DND-41 (cell line): ENCODE data around the gene CALB2.

Experiments used
- EZH2 ChIP-seq: IDR thresholded peaks from 3 replicates; pipeline ENCODE4 v1.6.1; 2012; ENCODE audit warnings: borderline replicate concordance, low read depth, mild to moderate bottlenecking, moderate library complexity, low read length, inconsistent platforms; ENCODE audit not compliant: severe bottlenecking
- TF ChIP-seq, protein P1 (sequence below): IDR thresholded peaks from 2 replicates; pipeline ENCODE4 v1.5.1; 2012; ENCODE audit warnings: borderline replicate concordance, low read length, moderate library complexity, mild to moderate bottlenecking; ENCODE audit not compliant: poor library complexity, severe bottlenecking; ENCODE audit errors: extremely low read depth

DNA sequence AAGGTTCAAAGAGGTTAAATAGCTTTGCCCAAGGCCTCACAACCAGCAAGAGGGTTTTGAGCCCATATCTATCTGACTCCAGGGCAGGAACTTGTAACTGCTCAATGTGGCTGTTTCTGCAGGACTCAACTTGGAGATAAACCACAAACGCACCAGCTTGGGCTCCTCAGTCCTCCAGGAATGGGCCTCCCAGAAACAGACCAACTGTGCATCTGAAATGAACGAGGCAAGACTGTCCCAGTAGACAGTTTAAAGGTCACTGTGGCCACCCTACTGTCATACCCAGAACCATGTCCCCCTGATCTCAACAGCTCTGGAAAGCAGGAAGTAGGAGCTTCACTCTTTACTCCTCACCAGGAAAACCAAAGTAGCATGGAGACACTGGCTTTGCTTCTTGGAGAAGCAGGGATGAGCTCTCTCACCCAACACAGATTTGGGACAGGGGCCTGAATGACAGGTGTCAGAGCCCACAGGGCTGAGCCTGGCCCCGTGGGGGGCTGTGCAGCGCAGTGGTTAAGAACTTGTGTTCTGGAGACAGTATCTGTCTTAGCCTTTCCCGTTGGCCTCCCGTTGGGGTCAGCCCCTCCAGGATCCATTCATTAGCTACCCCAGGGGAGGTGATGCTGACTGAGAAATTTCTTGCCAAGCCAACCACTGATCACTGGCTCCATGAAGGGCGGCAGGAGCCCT, 2.3 kb upstream of the CALB2 start:
- TF ChIP-seq, protein P1, sequence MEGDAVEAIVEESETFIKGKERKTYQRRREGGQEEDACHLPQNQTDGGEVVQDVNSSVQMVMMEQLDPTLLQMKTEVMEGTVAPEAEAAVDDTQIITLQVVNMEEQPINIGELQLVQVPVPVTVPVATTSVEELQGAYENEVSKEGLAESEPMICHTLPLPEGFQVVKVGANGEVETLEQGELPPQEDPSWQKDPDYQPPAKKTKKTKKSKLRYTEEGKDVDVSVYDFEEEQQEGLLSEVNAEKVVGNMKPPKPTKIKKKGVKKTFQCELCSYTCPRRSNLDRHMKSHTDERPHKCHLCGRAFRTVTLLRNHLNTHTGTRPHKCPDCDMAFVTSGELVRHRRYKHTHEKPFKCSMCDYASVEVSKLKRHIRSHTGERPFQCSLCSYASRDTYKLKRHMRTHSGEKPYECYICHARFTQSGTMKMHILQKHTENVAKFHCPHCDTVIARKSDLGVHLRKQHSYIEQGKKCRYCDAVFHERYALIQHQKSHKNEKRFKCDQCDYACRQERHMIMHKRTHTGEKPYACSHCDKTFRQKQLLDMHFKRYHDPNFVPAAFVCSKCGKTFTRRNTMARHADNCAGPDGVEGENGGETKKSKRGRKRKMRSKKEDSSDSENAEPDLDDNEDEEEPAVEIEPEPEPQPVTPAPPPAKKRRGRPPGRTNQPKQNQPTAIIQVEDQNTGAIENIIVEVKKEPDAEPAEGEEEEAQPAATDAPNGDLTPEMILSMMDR, result no peak
- no peak for TF ChIP-seq EZH2
